ENCODE results near the gene PMM1.

- no peak for TF ChIP-seq CTCF (IDR thresholded peaks at IDR 0.05)
- TF ChIP-seq POLR2A (IDR thresholded peaks at IDR 0.05), result no peak
Observed at GRCh38 chr22:41574847-41575381, 14.7 kb downstream of the PMM1 start.

Data from thyroid gland (tissue), 4 donors.